HEK293 (cell line): ENCODE results near the gene C5orf15.

Experiments used
- CTCF ChIA-PET: fragments of 350-600 bp; formaldehyde crosslinking; extraction: SDS; loops from one replicate; lab custom pipeline; 2021; ENCODE audit warnings: antibody characterized with exemption; lab: Yijun Ruan, JAX
- POLR2A ChIA-PET: fragments of 300-600 bp; formaldehyde crosslinking; extraction: SDS; loops from one replicate; lab custom pipeline; 2020; ENCODE audit warnings: antibody characterized with exemption, inconsistent platforms; lab: Yijun Ruan, JAX
- H3K27ac ChIP-seq: fragments of 200-500 bp; sonication (Bioruptor generic); 2 replicates; pipeline ENCODE4 v1.5.1; 2014; ENCODE audit warnings: low read depth, low read length, control low read depth, inconsistent platforms; ENCODE audit errors: extremely low read depth
- H3K36me3 ChIP-seq, 2 experiments: fragments of 200-500 bp in 1 of 2; sonication (Bioruptor generic) in 1 of 2; 1 replicate in 1 of 2; 2 replicates in 1 of 2; pipeline ENCODE4 v1.5.1; 2014 to 2017; ENCODE audit warnings: inconsistent platforms in 2 of 2, low read length in 2 of 2; ENCODE audit not compliant: control insufficient read depth in 2 of 2, insufficient read depth in 1 of 2
- H3K4me1 ChIP-seq: fragments of 200-500 bp; sonication (Bioruptor generic); 2 replicates; pipeline ENCODE4 v1.5.1; 2014; ENCODE audit warnings: mild to moderate bottlenecking, low read length, inconsistent platforms; ENCODE audit not compliant: control insufficient read depth, insufficient read depth
- H3K4me3 ChIP-seq: 2 replicates; pipeline ENCODE4 v1.5.1; 2011; ENCODE audit warnings: low read depth, mild to moderate bottlenecking, control low read depth, low read length, moderate library complexity
- H3K9me3 ChIP-seq: fragments of 200-500 bp; sonication (Bioruptor generic); 2 replicates; pipeline ENCODE4 v1.5.1; 2014; ENCODE audit warnings: low read depth, low read length, inconsistent platforms; ENCODE audit not compliant: control insufficient read depth, insufficient read depth
- BCL11A ChIP-seq: fragments of 450-650 bp; formaldehyde crosslinking; IDR thresholded peaks from 2 replicates; pipeline ENCODE4 v1.5.1; 2016; ENCODE audit warnings: low read depth, missing biosample characterization, missing genetic modification characterization
- EGR2 ChIP-seq: fragments of 450-650 bp; formaldehyde crosslinking; IDR thresholded peaks from 2 replicates; pipeline ENCODE4 v1.5.1; 2016; ENCODE audit warnings: low read depth, missing biosample characterization, missing genetic modification characterization
- MYNN ChIP-seq: fragments of 450-650 bp; formaldehyde crosslinking; IDR thresholded peaks from 2 replicates; pipeline ENCODE4 v1.5.1; 2016; ENCODE audit warnings: missing biosample characterization, missing genetic modification characterization, borderline replicate concordance
- YY1 ChIP-seq: fragments of 450-650 bp; formaldehyde crosslinking; IDR thresholded peaks from 2 replicates; pipeline ENCODE4 v1.5.1; 2018; ENCODE audit warnings: missing biosample characterization, missing genetic modification characterization
- ZEB2 ChIP-seq: fragments of 450-650 bp; formaldehyde crosslinking; IDR thresholded peaks from 2 replicates; pipeline ENCODE4 v1.5.1; 2016; ENCODE audit warnings: missing biosample characterization, missing genetic modification characterization
- ZNF121 ChIP-seq: fragments of 450-650 bp; formaldehyde crosslinking; IDR thresholded peaks from 2 replicates; pipeline ENCODE4 v1.5.1; 2016; ENCODE audit warnings: missing biosample characterization, missing genetic modification characterization
- ZNF132 ChIP-seq: fragments of 450-650 bp; formaldehyde crosslinking; IDR thresholded peaks from 2 replicates; pipeline ENCODE4 v1.5.1; 2017; ENCODE audit warnings: missing biosample characterization, missing genetic modification characterization, borderline replicate concordance
- ZNF174 ChIP-seq: fragments of 450-650 bp; formaldehyde crosslinking; IDR thresholded peaks from 2 replicates; pipeline ENCODE4 v1.5.0; 2017; ENCODE audit warnings: missing biosample characterization, mild to moderate bottlenecking, missing genetic modification characterization
- ZNF184 ChIP-seq: fragments of 450-650 bp; IDR thresholded peaks from 2 replicates; pipeline ENCODE4 v1.5.1; 2018; ENCODE audit warnings: missing biosample characterization, mild to moderate bottlenecking, missing genetic modification characterization
- ZNF266 ChIP-seq: fragments of 450-650 bp; formaldehyde crosslinking; IDR thresholded peaks from 2 replicates; pipeline ENCODE4 v1.5.1; 2016; ENCODE audit warnings: missing biosample characterization, missing genetic modification characterization, low read depth
- ZNF302 ChIP-seq: fragments of 450-650 bp; formaldehyde crosslinking; IDR thresholded peaks from 2 replicates; pipeline ENCODE4 v1.5.1; 2016; ENCODE audit warnings: missing biosample characterization, missing genetic modification characterization, low read depth
- ZNF391 ChIP-seq: fragments of 450-650 bp; formaldehyde crosslinking; IDR thresholded peaks from 2 replicates; pipeline ENCODE4 v1.5.1; 2016; ENCODE audit warnings: low read depth, missing biosample characterization, missing genetic modification characterization, borderline replicate concordance
- ZNF426 ChIP-seq: fragments of 450-650 bp; formaldehyde crosslinking; IDR thresholded peaks from 2 replicates; pipeline ENCODE4 v1.5.1; 2017; ENCODE audit warnings: missing biosample characterization, missing genetic modification characterization, mild to moderate bottlenecking, inconsistent platforms, moderate library complexity
- ZNF473 ChIP-seq: fragments of 450-650 bp; formaldehyde crosslinking; IDR thresholded peaks from 2 replicates; pipeline ENCODE4 v1.5.1; 2017; ENCODE audit warnings: missing biosample characterization, missing genetic modification characterization
- ZNF514 ChIP-seq: fragments of 450-650 bp; formaldehyde crosslinking; IDR thresholded peaks from 2 replicates; pipeline ENCODE4 v1.5.1; 2016; ENCODE audit warnings: missing biosample characterization, missing genetic modification characterization
- ZNF585B ChIP-seq: fragments of 450-650 bp; formaldehyde crosslinking; IDR thresholded peaks from 2 replicates; pipeline ENCODE4 v1.5.1; 2016; ENCODE audit warnings: missing biosample characterization, missing genetic modification characterization
- ZNF670 ChIP-seq: fragments of 450-650 bp; formaldehyde crosslinking; IDR thresholded peaks from 2 replicates; pipeline ENCODE4 v1.5.1; 2016; ENCODE audit warnings: missing biosample characterization, missing genetic modification characterization, low read depth
- ZNF677 ChIP-seq: fragments of 450-650 bp; IDR thresholded peaks from 2 replicates; pipeline ENCODE4 v1.5.0; 2018; ENCODE audit warnings: missing biosample characterization, mild to moderate bottlenecking, missing genetic modification characterization, moderate library complexity
- TF ChIP-seq, protein P1 (sequence below): fragments of 450-650 bp; formaldehyde crosslinking; IDR thresholded peaks from 2 replicates; pipeline ENCODE4 v1.5.1; 2016; ENCODE audit warnings: missing biosample characterization, missing genetic modification characterization
- TF ChIP-seq, protein P2 (sequence below): fragments of 450-650 bp; formaldehyde crosslinking; IDR thresholded peaks from 2 replicates; pipeline ENCODE4 v1.5.1; 2017; ENCODE audit warnings: missing biosample characterization, missing genetic modification characterization
- TF ChIP-seq, protein P3 (sequence below): fragments of 450-650 bp; formaldehyde crosslinking; IDR thresholded peaks from 2 replicates; pipeline ENCODE4 v1.5.1; 2016; ENCODE audit warnings: missing biosample characterization, missing genetic modification characterization
- TF ChIP-seq, protein P4 (sequence below): fragments of 450-650 bp; formaldehyde crosslinking; IDR thresholded peaks from 2 replicates; pipeline ENCODE4 v1.5.1; 2016; ENCODE audit warnings: missing biosample characterization, missing genetic modification characterization, borderline replicate concordance
- TF ChIP-seq, protein P5 (sequence below): sonication (generic); formaldehyde crosslinking; IDR thresholded peaks from 2 replicates; pipeline ENCODE4 v1.8.1; 2022; ENCODE audit warnings: mild to moderate bottlenecking, moderate library complexity, missing genetic modification reagents
- TF ChIP-seq, protein P6 (sequence below): fragments of 450-650 bp; formaldehyde crosslinking; IDR thresholded peaks from 2 replicates; pipeline ENCODE4 v1.5.1; 2016; ENCODE audit warnings: missing biosample characterization, missing genetic modification characterization
- TF ChIP-seq, protein P7 (sequence below): fragments of 450-650 bp; formaldehyde crosslinking; IDR thresholded peaks from 2 replicates; pipeline ENCODE4 v1.5.1; 2016; ENCODE audit warnings: missing biosample characterization, missing genetic modification characterization, low read depth

C5orf15 gene

DNA sequence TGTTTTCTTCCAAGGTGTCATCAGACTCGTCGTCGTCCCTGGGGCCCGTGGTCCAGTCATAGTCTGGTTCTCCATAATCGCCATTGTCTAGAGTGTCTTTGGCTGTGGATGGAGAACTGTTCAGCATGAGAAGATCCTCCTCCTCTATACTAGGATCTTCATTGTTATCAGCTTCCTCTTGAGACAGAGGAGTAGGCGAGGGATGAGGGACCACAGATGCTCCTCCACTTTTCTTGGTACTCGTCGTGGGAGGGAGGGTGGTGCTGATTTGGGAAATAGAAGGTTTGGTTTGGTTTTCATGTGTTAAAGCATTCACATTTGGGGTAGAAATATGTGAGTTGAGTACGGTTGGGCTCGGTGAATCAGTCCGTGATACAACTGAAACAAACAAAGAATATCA is 8.8 kb downstream of the C5orf15 start (continued):
- TF ChIP-seq ZNF132 (tag by site-specific recombination) = no peak
- no peak for TF ChIP-seq ZNF514 (tag by site-specific recombination)
- no peak for TF ChIP-seq ZNF585B
- TF ChIP-seq EGR2 = no peak
- TF ChIP-seq, protein P1, sequence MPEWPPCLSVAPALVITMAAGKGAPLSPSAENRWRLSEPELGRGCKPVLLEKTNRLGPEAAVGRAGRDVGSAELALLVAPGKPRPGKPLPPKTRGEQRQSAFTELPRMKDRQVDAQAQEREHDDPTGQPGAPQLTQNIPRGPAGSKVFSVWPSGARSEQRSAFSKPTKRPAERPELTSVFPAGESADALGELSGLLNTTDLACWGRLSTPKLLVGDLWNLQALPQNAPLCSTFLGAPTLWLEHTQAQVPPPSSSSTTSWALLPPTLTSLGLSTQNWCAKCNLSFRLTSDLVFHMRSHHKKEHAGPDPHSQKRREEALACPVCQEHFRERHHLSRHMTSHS (tag by site-specific recombination) = no peak
- no peak for TF ChIP-seq ZNF184 (tag by site-specific recombination)
- TF ChIP-seq, protein P2, sequence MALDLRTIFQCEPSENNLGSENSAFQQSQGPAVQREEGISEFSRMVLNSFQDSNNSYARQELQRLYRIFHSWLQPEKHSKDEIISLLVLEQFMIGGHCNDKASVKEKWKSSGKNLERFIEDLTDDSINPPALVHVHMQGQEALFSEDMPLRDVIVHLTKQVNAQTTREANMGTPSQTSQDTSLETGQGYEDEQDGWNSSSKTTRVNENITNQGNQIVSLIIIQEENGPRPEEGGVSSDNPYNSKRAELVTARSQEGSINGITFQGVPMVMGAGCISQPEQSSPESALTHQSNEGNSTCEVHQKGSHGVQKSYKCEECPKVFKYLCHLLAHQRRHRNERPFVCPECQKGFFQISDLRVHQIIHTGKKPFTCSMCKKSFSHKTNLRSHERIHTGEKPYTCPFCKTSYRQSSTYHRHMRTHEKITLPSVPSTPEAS (tag by site-specific recombination) = no peak
- TF ChIP-seq ZEB2 (tag by site-specific recombination) = no peak
- TF ChIP-seq, protein P3, sequence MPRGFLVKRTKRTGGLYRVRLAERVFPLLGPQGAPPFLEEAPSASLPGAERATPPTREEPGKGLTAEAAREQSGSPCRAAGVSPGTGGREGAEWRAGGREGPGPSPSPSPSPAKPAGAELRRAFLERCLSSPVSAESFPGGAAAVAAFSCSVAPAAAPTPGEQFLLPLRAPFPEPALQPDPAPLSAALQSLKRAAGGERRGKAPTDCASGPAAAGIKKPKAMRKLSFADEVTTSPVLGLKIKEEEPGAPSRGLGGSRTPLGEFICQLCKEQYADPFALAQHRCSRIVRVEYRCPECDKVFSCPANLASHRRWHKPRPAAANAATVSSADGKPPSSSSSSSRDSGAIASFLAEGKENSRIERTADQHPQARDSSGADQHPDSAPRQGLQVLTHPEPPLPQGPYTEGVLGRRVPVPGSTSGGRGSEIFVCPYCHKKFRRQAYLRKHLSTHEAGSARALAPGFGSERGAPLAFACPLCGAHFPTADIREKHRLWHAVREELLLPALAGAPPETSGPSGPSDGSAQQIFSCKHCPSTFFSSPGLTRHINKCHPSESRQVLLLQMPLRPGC (tag by site-specific recombination) = no peak
- TF ChIP-seq ZNF473 (tag by site-specific recombination) = no peak
- TF ChIP-seq, protein P4, sequence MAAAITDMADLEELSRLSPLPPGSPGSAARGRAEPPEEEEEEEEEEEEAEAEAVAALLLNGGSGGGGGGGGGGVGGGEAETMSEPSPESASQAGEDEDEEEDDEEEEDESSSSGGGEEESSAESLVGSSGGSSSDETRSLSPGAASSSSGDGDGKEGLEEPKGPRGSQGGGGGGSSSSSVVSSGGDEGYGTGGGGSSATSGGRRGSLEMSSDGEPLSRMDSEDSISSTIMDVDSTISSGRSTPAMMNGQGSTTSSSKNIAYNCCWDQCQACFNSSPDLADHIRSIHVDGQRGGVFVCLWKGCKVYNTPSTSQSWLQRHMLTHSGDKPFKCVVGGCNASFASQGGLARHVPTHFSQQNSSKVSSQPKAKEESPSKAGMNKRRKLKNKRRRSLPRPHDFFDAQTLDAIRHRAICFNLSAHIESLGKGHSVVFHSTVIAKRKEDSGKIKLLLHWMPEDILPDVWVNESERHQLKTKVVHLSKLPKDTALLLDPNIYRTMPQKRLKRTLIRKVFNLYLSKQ = no peak

DNA sequence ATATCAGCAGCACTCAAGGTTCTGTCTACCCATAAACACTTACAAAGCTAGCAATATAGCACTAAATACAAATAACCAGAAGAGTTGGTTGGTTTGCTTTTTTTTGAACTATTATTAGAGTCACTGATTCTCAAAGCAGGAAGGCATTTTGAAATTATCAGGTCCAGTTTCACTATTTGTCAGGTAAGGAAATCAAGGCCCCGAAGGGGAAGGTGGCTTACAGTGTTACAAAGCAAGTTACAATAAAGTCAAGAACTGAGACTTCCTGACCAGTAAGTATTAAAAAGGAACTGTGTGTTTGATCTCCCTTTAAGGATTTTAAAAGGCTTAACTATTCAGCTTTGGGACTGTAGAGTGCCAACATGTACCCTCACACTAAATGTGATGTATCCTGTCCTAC is 10.8 kb downstream of the C5orf15 start:
- Histone ChIP-seq H3K4me1 (peaks cover 6% of the 10 kb centered on the region), H3K4me3 (no peak overlapping the region), H3K36me3 (peaks cover 29 to 46% of the 10 kb centered on the region in 2 experiments), H3K9me3 (no peaks in the 10 kb centered on the region), H3K27ac (no peak overlapping the region)
- POLR2A ChIA-PET = no interaction called here
- no peak for TF ChIP-seq BCL11A
- TF ChIP-seq ZNF302 = no peak
- no peak for TF ChIP-seq YY1 (tag by site-specific recombination)
- TF ChIP-seq ZEB2 (tag by site-specific recombination) = no peak
- no peak for TF ChIP-seq ZNF670 (tag by site-specific recombination)
- no peak for TF ChIP-seq ZNF391 (tag by site-specific recombination)
- TF ChIP-seq ZNF174 = no peak
- no peak for TF ChIP-seq ZNF121 (tag by site-specific recombination)
- no peak for TF ChIP-seq MYNN
- CTCF ChIA-PET = interaction anchor here (0.6 kb wide), 1 partner anchor 519 kb away, joined by 3 read pairs; no protein-coding TSS in a partner anchor

DNA sequence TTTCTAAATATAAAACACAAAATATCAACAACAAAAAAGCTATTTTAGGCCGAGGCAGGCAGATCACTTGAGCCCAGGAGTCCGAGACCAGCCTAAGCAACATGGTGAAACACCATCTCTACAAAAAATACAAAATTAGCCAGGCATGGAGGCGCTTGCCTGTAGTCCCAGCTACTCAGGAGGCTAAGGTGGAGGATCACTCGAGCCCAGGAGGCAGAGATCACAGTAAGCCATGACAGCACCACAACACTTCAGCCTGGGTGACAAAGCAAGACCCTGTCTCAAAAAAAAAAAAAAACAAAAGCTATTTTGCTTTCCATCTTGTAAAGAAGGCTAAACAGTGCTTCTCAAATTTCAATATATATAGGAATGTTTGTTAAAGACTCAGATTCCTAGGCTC is 11.3 kb downstream of the C5orf15 start:
- ChIA-PET CTCF (interaction anchor here (0.6 kb wide), 2 partner anchors 520 to 1318 kb away, joined by 3 to 4 read pairs; no protein-coding TSS in a partner anchor), POLR2A (no interaction called here)
- peaks cover 1% of the 10 kb centered on the region for H3K4me1 ChIP-seq
- H3K36me3 ChIP-seq = peaks cover 29 to 46% of the 10 kb centered on the region in 2 experiments
- no peaks in the 10 kb centered on the region for H3K9me3 ChIP-seq
- H3K4me3 ChIP-seq = no peak overlapping the region
- H3K27ac ChIP-seq = no peak overlapping the region
- TF ChIP-seq, protein P5, sequence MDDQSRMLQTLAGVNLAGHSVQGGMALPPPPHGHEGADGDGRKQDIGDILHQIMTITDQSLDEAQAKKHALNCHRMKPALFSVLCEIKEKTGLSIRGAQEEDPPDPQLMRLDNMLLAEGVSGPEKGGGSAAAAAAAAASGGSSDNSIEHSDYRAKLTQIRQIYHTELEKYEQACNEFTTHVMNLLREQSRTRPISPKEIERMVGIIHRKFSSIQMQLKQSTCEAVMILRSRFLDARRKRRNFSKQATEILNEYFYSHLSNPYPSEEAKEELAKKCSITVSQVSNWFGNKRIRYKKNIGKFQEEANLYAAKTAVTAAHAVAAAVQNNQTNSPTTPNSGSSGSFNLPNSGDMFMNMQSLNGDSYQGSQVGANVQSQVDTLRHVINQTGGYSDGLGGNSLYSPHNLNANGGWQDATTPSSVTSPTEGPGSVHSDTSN (CRISPR knock-in tag) = no peak
- TF ChIP-seq, protein P6, sequence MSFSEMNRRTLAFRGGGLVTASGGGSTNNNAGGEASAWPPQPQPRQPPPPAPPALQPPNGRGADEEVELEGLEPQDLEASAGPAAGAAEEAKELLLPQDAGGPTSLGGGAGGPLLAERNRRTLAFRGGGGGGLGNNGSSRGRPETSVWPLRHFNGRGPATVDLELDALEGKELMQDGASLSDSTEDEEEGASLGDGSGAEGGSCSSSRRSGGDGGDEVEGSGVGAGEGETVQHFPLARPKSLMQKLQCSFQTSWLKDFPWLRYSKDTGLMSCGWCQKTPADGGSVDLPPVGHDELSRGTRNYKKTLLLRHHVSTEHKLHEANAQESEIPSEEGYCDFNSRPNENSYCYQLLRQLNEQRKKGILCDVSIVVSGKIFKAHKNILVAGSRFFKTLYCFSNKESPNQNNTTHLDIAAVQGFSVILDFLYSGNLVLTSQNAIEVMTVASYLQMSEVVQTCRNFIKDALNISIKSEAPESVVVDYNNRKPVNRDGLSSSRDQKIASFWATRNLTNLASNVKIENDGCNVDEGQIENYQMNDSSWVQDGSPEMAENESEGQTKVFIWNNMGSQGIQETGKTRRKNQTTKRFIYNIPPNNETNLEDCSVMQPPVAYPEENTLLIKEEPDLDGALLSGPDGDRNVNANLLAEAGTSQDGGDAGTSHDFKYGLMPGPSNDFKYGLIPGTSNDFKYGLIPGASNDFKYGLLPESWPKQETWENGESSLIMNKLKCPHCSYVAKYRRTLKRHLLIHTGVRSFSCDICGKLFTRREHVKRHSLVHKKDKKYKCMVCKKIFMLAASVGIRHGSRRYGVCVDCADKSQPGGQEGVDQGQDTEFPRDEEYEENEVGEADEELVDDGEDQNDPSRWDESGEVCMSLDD (tag by site-specific recombination) = no peak
- TF ChIP-seq ZNF426 (tag by site-specific recombination) (no peak), ZNF266 (no peak), ZNF514 (tag by site-specific recombination) (no peak), ZNF677 (tag by site-specific recombination) (no peak)
- TF ChIP-seq, protein P7, sequence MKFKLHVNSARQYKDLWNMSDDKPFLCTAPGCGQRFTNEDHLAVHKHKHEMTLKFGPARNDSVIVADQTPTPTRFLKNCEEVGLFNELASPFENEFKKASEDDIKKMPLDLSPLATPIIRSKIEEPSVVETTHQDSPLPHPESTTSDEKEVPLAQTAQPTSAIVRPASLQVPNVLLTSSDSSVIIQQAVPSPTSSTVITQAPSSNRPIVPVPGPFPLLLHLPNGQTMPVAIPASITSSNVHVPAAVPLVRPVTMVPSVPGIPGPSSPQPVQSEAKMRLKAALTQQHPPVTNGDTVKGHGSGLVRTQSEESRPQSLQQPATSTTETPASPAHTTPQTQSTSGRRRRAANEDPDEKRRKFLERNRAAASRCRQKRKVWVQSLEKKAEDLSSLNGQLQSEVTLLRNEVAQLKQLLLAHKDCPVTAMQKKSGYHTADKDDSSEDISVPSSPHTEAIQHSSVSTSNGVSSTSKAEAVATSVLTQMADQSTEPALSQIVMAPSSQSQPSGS (tag by site-specific recombination) = no peak
